22Rv1 (cell line): ENCODE data around the gene NSD1.

ENCODE experiments used
- ZFX ChIP-seq: fragments of 450-650 bp; IDR thresholded peaks from 2 replicates; pipeline ENCODE4 v1.6.1; 2017; ENCODE audit warnings: antibody characterized with exemption, borderline replicate concordance
- TF ChIP-seq, protein P1 (sequence below): fragments of 450-650 bp; IDR thresholded peaks from 2 replicates; pipeline ENCODE4 v1.5.1; 2017; ENCODE audit warnings: mild to moderate bottlenecking

DNA sequence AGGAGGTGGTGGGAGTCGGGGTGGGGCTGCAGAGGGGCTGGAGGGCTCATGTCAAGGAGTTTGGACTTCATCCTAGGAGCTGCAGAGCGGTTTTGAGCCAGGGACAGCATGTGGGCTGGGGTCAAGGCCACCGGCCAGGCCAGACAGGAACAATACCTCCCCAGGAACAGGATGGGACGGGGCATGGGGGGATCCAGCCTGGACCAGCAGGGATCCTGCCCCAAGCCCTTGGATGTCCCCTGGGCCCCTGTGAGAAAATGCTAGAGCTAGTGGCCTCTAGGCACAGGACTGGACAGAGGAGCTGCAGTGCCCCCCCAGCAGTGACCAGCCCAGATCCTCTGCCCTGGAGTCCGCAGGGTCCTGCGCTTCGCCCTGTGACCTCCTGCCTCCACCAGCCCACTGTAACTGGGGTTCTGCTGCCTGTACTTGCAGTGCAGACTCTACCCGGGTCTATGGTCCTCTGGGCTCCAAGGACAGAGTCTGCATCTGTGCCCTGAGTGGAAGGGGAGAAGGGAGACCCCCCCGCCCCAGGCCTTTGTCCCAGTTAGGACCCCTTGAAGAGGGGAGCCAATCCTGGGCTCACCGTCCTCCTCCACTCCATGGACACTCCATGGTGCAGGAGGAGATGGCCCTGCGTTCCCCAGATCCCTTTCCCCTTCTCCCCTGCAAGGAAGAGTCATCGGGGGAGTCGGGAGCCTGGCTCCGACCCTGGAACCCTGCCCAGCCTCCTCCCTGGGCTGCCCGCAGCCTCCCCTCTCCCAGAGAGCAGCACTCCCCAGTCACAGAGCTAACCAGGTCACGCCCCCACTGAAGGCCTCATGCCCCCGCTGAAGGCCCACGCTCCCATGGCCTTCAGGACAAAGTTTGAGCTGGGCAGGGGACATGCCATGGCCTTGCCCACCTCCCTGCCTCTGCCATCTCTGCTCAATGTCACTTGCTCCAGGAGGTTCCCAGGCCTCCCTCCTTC is 181.1 kb downstream of the NSD1 start:
- TF ChIP-seq, protein P1, sequence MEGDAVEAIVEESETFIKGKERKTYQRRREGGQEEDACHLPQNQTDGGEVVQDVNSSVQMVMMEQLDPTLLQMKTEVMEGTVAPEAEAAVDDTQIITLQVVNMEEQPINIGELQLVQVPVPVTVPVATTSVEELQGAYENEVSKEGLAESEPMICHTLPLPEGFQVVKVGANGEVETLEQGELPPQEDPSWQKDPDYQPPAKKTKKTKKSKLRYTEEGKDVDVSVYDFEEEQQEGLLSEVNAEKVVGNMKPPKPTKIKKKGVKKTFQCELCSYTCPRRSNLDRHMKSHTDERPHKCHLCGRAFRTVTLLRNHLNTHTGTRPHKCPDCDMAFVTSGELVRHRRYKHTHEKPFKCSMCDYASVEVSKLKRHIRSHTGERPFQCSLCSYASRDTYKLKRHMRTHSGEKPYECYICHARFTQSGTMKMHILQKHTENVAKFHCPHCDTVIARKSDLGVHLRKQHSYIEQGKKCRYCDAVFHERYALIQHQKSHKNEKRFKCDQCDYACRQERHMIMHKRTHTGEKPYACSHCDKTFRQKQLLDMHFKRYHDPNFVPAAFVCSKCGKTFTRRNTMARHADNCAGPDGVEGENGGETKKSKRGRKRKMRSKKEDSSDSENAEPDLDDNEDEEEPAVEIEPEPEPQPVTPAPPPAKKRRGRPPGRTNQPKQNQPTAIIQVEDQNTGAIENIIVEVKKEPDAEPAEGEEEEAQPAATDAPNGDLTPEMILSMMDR, result no peak
- TF ChIP-seq ZFX, result no peak
